H1 (cell line): Measurements from ENCODE around the gene GOLGA1. TPM values are rescaled to one million over a fixed set of nuclear protein-coding genes. Genes with fewer than 3 reads are reported as not detected.

Source experiments
- CHD1 ChIP-seq: IDR thresholded peaks from 2 replicates; pipeline ENCODE4 v1.6.1; 2012; ENCODE audit warnings: low read depth, low read length, improper control_type of control experiment
- E2F6 ChIP-seq: IDR thresholded peaks from 2 replicates; pipeline ENCODE4 v1.6.1; 2012; ENCODE audit warnings: inconsistent platforms
- EP300 ChIP-seq, 2 experiments: IDR thresholded peaks; 1 replicate in 1 of 2; 2 replicates in 1 of 2; pipeline ENCODE4 v1.6.1; 2011 to 2012; ENCODE audit warnings: low read depth in 2 of 2, low read length in 2 of 2, mild to moderate bottlenecking in 2 of 2, borderline replicate concordance in 1 of 2, inconsistent platforms in 1 of 2, moderate library complexity in 1 of 2
- HDAC6 ChIP-seq: IDR thresholded peaks from one replicate; pipeline ENCODE4 v1.7.1; 2012; ENCODE audit warnings: low read depth, mild to moderate bottlenecking, inconsistent platforms, low read length, moderate library complexity
- JUN ChIP-seq: IDR thresholded peaks from 2 replicates; pipeline ENCODE4 v1.6.1; 2011; ENCODE audit warnings: low read depth, mild to moderate bottlenecking, improper control_type of control experiment, low read length
- KDM4A ChIP-seq: IDR thresholded peaks from one replicate; pipeline ENCODE4 v1.7.1; 2012; ENCODE audit warnings: low read depth, mild to moderate bottlenecking, moderate library complexity, low read length, inconsistent platforms; ENCODE audit not compliant: severe bottlenecking
- MAX ChIP-seq: IDR thresholded peaks from 2 replicates; pipeline ENCODE4 v1.6.1; 2012; ENCODE audit warnings: inconsistent platforms
- USF2 ChIP-seq: IDR thresholded peaks from 2 replicates; pipeline ENCODE4 v1.6.1; 2011; ENCODE audit warnings: low read length, improper control_type of control experiment
- YY1 ChIP-seq: IDR thresholded peaks from 2 replicates; pipeline ENCODE4 v1.6.1; 2011; ENCODE audit warnings: low read depth, mild to moderate bottlenecking, low read length
- polyA plus RNA-seq, 7 experiments: library from polyadenylated mRNA; depleted of rRNA in 3 of 7; stranded (reverse) in 5 of 7; unstranded in 2 of 7; fragments of >200 nt in 5 of 7; fragments of 200-250 nt in 2 of 7; gene quantifications; 1 replicate in 5 of 7; 2 replicates in 1 of 7; 4 replicates in 1 of 7; pipeline versions ENCODE4 v1.2.1 to v1.2.3, GENCODE V29; 2011 to 2013; ENCODE audit warnings: missing spikeins in 2 of 7, mixed read lengths in 2 of 7
- total RNA-seq: library from RNA; stranded (reverse); fragmentation: NEBNext Ultra II Directional; extraction: Animal tissue kit (Norgen Biotek cat#: 25700); gene quantifications from 2 replicates; pipeline ENCODE4 v1.2.1, GENCODE V29; 2021

The GOLGA1 gene
- total and polyA plus RNA-seq, 2 of the 8 experiments (the other 6 are each of a cell fraction or from before 2014, with no cell fraction given): 4.8 to 6.5 TPM

GRCh38 chr9:124950050-124950718 lies 9.3 kb upstream of the GOLGA1 start (continued):
- TF ChIP-seq KDM4A: no peak
- TF ChIP-seq CHD1: no peak
- TF ChIP-seq HDAC6: no peak
- TF ChIP-seq MAX: no peak
- no peak for TF ChIP-seq USF2
- TF ChIP-seq EP300 (IDR thresholded peaks at IDR 0.05; ENCODE audit: borderline replicate concordance in 1 of 2, low read depth in 2 of 2, low read length in 2 of 2): no peak
- no peak for TF ChIP-seq E2F6
- TF ChIP-seq YY1: no peak
- TF ChIP-seq JUN: no peak
